Measurements from ENCODE around the gene CNDP2.

DNA sequence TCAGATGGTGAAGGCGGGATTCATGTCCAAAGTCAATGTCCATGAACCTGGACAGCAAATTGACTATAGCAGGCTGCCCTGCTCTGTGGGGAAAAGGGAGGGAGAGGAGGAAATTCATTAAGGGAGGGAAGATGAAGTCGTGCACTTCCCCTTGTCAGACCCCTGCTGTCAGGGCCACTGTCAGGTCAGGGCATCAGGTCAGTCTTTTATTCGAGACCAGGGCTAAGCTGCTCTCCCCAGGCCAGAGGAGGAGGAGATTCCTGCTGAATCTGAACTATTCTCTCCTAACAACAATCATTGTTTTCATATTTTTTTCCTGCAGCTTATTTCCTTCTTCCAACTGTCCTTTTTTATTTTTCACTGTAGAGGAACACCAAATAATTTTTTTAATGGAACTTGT lies 55.3 kb downstream of the CNDP2 start:
- TF ChIP-seq EP300 (IDR thresholded peaks at IDR 0.05; ENCODE audit: borderline replicate concordance): no peak
- TF ChIP-seq TEAD4 (IDR thresholded peaks at IDR 0.05): no peak
- no peak for TF ChIP-seq TAF1 (IDR thresholded peaks at IDR 0.05; ENCODE audit: low read depth)
- TF ChIP-seq CEBPB (IDR thresholded peaks at IDR 0.05): no peak
- no peak for TF ChIP-seq YY1 (IDR thresholded peaks at IDR 0.05; ENCODE audit: low read depth)
- TF ChIP-seq, protein P1, sequence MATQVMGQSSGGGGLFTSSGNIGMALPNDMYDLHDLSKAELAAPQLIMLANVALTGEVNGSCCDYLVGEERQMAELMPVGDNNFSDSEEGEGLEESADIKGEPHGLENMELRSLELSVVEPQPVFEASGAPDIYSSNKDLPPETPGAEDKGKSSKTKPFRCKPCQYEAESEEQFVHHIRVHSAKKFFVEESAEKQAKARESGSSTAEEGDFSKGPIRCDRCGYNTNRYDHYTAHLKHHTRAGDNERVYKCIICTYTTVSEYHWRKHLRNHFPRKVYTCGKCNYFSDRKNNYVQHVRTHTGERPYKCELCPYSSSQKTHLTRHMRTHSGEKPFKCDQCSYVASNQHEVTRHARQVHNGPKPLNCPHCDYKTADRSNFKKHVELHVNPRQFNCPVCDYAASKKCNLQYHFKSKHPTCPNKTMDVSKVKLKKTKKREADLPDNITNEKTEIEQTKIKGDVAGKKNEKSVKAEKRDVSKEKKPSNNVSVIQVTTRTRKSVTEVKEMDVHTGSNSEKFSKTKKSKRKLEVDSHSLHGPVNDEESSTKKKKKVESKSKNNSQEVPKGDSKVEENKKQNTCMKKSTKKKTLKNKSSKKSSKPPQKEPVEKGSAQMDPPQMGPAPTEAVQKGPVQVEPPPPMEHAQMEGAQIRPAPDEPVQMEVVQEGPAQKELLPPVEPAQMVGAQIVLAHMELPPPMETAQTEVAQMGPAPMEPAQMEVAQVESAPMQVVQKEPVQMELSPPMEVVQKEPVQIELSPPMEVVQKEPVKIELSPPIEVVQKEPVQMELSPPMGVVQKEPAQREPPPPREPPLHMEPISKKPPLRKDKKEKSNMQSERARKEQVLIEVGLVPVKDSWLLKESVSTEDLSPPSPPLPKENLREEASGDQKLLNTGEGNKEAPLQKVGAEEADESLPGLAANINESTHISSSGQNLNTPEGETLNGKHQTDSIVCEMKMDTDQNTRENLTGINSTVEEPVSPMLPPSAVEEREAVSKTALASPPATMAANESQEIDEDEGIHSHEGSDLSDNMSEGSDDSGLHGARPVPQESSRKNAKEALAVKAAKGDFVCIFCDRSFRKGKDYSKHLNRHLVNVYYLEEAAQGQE (IDR thresholded peaks at IDR 0.05; ENCODE audit: low read depth): no peak
- TF ChIP-seq, protein P2, sequence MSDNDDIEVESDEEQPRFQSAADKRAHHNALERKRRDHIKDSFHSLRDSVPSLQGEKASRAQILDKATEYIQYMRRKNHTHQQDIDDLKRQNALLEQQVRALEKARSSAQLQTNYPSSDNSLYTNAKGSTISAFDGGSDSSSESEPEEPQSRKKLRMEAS (IDR thresholded peaks at IDR 0.05): no peak
- TF ChIP-seq CREB1 (IDR thresholded peaks at IDR 0.05; ENCODE audit: low read depth): no peak
- TF ChIP-seq, protein P3, sequence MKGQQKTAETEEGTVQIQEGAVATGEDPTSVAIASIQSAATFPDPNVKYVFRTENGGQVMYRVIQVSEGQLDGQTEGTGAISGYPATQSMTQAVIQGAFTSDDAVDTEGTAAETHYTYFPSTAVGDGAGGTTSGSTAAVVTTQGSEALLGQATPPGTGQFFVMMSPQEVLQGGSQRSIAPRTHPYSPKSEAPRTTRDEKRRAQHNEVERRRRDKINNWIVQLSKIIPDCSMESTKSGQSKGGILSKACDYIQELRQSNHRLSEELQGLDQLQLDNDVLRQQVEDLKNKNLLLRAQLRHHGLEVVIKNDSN (IDR thresholded peaks at IDR 0.05): no peak
- TF ChIP-seq ZBTB7A (IDR thresholded peaks at IDR 0.05; ENCODE audit: low read depth): no peak
- no peak for TF ChIP-seq TCF12 (IDR thresholded peaks at IDR 0.05; ENCODE audit: low read depth)

Measured in Ishikawa (cell line).